Stimulated activated CD8-positive, alpha-beta memory T cell treated with anti-CD3 and anti-CD28 coated beads, Interleukin-7, amount 100 ng/mL, for 24 hours (primary cell): Measurements from ENCODE around the gene NRBF2.
"Not testable (repeated sequence)": the region's sequence is repeated elsewhere in the genome, so short reads cannot be mapped to it uniquely, and the experiment has no call there.

Experiments
- DNase-seq: peaks from one replicate; pipeline ENCODE4 v3.0.0-alpha.2; 2020; ENCODE audit warnings: low read depth

Gene NRBF2

DNA sequence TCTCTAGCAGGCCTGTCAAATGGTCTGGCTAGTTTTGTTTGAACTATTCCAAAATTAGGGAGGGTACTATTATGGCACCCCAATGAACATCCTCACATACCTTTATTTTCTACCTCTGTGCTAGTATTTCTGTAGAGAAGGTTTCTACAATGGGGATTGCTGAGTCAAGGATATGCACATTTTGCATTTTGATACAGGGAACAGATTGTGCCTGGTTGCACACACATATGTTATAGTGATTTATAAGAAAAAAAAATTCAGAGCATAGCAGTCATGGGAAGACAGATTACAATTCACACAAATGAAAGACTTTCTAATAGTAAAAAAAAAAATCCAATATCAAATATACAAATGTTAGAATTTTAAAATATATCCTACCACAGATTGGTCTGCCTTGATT lies 14.1 kb upstream of the NRBF2 start:
- DNase-seq = no peak

DNA sequence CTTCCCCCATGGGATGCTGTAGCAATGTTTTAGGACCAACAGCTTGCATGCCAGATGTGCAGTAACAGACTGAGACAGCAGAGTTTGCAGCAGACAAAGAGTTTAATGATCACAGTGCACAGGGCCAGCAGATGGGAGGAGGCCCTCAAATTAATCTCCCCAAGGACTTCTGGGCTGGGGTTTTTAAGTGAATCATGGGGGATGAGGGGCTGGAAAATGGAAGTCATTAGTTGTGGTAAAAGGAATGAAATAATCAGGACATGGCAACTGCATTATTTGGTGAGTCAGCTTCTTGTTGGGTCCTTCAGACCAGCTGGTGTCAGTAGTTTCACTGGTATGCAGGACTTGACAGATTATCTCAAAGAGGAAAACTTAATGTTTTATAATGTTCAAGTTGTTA lies 12.6 kb upstream of the NRBF2 start:
- DNase-seq = no peak

DNA sequence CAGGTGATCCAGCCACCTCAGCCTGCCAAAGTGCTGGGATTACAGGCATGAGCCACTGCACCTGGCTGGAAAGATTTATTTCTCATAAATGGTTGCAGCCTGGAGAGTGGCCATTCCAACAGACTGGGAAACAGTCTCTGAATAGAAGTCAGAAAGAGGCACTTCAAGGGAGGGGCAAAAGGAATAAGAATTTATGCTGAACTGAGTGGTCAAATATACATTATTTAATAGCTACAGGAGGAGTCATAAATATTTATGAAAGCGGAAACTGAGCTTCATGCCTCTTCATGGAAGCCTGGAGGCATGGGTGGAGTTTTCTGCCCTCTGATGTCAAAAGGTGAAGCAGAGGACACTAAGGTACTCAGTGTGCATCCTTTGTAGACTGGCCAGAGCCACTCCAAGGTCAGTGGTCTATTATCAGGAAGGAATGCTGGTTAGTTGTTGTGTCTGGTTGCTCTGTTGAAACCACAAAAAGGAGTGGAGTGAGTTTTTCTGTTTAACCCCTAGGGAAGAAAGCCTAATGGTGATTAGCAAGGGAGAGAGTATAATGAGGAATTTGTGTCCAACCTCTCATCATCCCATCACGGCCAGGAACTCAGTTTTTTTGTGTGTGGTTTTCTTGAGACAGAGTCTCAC lies 9.3 kb upstream of the NRBF2 start:
- no peak for DNase-seq

DNA sequence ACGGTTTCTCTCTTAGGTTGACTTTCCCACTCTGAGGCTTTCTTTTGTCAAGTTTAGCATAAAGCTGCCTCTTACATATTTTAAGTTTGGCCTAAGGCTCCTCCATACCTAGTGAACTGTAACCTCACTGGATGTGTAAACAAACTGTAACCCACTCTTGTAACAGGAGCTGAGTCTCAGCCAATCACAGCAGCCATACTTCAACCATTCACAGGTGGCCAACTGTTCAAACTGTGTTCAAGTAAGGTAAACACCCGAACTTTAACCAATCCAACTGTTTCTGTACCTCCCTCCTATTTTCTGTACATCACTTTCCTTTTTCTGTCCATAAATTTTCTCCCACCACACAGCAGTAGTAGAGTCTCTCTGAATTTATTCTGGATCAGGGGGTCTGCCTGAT lies 7.7 kb upstream of the NRBF2 start:
- DNase-seq = no peak

DNA sequence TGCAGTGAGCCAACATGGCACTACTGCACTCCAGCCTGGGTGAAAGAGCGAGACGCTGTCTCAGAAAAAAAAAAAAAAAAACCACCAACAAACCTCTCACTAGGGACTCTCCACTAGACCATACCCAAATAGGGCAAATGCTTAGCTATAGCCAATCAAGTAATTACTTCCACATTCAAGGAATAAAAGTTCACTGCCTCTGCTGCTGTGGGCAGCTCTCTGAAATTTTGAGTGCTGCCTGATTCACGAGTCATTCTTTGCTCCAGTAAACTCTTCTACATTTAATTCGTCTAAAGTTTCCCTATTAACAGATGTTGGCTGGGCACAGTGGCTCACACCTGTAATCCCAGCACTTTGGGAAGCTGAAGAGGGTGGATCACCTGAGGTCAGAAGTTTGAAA lies 4.7 kb upstream of the NRBF2 start:
- no peak for DNase-seq

DNA sequence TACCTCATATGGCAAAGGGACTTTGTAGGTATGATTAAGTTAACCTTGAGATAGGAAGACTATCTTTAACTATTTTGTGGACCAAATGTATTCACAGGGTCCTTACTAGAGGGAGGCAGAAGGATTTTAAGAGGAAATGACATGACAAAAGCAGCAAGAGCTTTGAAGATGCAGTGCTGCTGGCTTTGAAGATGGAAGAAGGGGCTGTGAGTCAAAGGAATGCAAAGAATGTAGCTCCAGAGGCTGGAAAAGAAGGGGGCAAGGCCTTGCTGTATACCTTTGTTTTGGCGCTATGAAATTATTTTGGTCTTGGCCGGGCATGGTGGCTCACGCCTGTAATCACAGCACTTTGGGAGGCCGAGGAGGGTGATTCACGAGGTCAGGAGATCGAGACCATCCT lies 3.2 kb upstream of the NRBF2 start:
- no peak for DNase-seq

DNA sequence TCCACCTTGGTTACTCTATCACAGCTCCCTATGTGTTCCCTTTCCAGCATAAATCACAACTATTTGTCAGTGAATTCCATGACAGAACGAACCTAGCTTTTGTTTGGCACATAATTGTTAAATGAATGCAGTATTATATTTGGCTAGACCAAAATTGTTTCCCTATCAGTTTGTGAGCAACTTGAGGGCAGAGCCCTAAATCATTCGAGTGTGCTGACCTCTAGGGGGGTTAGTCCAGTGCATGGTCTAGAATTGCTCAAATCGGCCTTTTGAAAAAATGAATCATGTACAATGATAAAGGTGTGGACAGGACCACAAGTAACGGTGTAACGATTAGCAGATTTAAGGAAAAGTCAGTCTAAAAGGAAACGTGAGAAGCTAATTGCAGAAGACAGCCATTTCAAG lies 475 bp upstream of the NRBF2 start:
- no peak for DNase-seq

DNA sequence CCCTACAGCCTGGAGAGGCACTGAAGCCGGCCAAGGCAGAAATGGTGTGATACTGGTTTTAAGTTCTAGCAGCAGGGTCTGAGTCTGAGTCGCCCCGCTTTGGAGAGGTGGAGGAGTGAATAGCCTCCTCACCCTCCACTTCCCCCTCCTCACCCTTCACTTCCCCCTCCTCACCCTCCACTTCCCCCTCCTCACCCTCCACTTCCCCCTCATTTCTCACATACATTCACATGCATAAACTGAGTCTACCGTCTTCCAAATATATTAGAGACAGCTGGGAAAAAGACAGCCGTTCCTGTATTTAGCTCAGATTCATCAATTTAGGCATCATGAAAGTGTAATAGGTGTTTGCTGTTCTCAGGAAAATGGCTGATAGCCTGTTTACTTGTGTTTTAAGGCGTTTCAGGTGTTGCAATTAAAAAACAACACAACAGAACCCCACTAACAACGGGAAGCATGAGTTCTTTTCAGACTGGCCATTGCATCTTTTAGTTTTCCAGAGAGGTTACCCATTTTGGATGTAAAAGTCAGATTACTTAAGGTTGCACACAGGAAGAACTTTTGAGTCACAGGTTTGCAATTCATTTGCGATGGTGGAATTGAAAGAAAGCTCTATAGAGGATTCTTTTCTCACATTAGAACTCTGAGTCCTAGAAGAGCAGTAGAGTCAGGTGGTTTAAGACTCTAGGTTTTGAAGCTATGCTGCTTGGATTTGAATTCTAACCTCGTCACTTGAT lies 861 bp downstream of the NRBF2 start:
- DNase-seq = no peak

DNA sequence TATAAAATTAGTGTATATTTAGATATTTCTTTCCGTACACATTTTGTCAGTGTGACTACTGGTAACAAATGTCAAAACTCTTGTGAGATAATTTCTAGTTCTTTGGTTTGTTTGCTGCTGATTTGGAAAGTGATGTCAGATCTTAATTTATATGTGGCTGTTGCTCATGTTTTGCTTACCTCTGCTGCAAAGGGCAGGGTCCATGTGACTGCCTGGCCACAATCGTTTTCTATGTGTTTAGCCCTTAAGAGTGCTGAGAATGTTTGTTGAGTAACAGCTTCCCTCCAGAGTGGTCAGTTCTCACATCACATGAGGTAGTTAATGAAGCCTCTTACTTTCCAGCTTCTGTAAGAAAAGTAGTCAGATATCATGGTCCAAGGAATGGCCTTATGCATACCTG lies 4.2 kb downstream of the NRBF2 start:
- DNase-seq = no peak

DNA sequence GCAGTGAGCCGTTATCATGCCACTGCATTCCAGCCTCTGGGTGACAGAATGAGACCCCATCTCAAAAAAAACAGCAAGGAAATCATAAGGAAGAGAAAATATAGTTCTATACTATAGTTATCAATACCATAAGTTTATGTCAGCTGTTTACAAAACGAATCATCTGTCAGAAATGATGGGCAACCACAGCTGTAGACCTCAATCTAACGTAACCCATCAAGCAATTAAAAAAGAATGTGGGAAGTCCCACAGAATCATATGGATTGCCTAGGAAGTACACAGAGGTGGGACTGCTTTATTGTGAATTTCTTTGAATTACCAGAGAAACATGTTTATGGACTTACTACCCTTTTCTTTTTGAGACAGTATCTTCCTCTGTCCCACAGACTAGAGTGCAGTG lies 6.9 kb downstream of the NRBF2 start:
- DNase-seq = no peak

DNA sequence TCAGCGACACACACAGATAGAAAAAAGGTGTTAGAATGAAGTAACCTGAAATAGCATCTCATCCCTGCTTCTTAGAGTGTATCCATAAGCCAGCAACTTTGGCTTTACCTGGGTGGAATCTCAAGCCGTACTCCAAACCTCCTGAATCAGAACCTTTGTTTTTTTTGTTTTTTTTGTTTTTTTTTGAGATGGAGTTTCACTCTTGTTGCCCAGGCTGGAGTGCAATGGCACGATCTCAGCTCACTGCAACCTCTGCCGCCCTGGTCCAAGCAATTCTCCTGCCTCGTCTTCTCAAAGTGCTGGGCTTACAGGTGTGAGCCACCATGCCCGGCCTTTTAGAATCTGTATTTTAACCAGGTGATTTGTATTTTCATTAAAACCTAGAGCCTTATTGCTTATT lies 9.0 kb downstream of the NRBF2 start:
- no peak for DNase-seq

DNA sequence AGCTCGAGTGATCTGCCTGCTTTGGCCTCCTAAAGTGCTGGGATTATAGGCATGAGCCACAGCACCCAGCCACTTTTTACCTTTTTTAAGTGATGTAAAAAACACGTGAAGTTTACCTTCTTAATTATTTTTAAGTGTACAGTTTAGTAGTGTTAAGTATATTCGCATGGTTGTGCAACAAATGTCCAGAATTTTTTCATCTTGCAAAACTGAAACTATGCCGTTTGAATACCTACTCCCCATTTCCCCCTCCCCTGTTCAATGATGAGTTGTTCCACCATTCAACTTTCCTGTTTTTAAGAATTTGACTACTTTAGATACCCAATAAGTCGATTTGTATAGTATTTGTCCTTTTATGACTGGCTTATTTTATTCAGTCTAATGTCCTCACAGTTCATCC lies 10.9 kb downstream of the NRBF2 start:
- no peak for DNase-seq

DNA sequence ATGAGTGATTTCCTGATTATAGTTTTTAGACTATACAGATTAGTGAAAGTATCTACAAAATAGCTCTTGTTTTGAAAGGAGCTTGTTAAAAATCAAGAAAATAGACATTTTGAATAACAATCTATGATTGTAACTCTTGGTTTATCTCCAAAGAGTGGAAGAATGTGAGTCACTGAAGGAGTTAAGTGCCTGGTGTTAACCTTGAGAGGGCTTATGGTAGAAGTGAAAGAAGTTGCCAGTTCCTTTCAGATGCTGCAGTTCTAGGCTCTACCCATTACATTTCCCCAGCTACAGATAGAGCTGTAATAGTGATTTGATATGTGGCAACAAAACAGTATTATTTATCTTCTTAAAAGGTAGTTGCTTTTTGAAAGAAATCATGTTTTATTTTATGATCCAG lies 12.7 kb downstream of the NRBF2 start:
- no peak for DNase-seq

DNA sequence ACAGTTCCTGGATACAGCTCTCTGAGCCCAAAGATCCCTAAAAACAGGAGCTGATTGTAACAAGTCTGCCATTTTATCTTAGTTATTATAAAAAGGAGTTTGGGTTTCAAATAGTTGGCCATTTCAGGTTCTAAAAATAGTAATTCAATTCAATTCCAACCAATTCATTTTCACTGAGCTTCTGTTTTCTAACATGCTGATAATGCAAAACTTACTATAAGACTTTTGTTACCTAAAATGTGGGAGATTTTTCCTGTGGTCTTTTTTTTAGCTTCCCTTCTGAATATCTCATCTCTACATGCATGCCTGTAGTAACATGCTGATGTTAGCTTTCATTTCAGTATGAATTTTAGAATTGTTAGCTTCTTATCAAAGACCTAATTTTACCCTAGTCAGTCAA lies 13.4 kb downstream of the NRBF2 start:
- DNase-seq = no peak

DNA sequence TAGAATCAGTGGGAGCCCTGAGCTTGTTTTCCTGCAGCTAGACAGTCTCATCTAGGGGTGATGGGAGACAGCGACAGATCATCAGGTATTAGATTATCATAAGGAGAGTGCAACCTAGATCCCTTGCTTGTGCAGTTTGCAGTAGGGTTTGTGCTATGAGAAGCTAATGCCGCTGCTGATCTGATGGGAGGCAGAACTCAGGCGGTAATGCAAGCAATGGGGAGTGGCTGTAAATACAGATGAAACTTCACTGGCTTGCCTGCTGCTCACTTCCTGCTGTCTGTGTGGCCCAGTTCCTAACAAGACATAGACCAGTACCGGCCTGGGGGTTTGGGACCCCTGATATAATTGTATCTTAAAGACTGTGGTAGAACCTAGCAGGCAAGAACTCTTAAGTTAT lies 17.6 kb downstream of the NRBF2 start:
- no peak for DNase-seq

DNA sequence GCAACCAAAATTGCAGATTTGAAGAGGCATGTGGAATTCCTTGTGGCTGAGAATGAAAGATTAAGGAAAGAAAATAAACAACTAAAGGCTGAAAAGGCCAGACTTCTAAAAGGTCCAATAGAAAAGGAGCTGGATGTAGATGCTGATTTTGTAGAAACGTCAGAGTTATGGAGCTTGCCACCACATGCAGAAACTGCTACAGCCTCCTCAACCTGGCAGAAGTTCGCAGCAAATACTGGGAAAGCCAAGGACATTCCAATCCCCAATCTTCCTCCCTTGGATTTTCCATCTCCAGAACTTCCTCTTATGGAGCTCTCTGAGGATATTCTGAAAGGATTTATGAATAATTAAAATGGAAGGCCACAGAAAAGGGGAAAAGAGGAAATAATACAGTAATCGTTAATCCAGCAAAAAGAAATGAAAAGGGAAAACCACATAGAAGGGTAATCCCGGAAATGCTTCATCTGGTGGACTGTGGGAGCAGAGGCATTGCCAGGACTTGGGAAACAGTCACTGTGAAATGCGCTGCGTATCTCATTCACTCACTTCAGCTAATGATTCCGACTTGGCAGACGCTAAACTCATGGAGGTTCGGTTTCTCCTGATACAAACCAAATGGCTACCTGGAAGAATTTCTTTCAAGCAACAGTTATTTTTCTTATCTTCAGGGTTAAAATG lies 20.9 kb downstream of the NRBF2 start:
- DNase-seq = not testable (repeated sequence)

DNA sequence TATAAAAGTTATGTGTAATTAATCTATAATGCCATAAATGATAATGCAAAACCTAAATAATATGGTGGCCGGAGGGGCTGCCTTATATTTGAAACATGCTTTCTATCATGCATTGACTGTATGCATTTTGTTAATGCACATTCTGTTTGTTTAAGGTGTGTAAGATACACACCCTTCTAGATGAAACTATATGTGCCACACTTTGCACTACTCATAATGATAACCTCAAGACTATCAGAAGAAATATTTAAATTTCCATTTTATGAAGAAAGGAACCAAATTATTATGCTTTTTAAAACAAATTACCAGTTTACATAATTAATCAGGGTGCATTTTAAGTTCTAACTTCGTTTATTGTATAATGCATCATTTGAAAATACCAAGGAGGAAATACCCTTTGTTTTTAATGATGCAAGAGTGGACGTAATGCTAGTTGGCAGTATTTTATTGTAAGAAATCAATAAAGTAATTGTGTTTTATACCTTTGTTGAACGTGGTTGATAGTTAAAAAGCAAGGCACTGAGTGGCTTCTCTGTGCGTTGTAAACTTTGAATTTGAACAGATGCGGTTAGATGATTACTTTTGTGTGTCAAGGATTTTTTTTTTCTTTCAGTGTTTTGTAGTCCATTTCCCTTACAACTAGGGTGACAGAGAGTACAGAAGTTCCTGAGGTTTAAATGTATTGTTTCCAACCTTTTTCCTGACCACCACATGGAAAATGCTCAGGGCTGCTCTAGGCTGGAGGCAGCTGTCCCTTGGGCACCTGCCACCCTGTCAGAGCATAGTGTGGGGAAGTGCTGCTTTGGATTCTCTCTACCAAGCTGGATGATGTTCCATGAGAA lies 21.6 kb downstream of the NRBF2 start:
- DNase-seq = no peak

DNA sequence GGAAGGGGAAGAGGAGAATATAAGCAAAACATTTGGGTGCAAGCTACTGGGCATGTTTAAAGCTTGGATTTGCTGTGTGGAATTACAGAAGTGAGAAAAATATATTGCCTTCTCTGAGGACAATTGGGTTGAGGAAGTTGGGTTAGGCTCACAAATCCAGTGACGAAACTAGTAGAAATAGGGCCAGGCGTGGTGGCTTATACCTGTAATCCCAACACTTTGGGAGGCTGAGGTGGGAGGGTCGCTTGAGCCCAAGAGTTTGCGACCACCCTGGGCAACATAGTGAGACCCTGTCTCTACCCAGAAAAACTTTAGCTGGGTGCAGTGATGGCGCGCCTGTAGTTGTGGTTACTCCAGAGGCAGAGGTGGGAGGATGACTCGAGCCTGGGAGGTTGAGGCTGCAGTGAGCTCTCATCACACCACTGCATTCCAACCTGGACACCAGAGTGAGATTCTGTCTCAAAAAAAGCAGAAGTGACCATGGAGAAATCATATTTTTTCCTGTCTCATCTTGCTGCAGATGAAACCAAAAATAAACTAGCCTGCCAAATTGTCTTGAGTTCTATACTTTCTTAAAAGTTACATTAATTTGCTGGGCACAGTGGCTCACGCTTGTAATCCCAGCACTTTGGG lies 22.4 kb downstream of the NRBF2 start:
- no peak for DNase-seq

DNA sequence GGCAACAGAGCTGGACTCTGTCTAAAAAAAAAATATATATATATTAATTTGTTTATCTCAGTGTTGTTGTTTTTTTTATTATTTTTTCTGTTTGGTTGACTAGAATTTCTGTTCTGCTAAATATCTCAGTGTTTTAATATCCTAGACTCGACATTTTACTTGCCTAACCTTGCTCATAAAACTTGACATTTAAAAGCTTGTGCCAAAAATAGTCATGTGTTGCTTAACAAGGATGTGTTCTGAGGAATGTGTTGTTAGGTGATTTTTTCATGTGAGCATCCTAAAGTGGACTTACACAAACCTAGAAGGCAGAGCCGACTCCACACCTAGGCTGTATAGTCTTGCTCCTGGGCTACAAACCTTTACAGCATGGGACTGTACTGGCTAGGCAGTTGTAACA lies 23.1 kb downstream of the NRBF2 start:
- no peak for DNase-seq

DNA sequence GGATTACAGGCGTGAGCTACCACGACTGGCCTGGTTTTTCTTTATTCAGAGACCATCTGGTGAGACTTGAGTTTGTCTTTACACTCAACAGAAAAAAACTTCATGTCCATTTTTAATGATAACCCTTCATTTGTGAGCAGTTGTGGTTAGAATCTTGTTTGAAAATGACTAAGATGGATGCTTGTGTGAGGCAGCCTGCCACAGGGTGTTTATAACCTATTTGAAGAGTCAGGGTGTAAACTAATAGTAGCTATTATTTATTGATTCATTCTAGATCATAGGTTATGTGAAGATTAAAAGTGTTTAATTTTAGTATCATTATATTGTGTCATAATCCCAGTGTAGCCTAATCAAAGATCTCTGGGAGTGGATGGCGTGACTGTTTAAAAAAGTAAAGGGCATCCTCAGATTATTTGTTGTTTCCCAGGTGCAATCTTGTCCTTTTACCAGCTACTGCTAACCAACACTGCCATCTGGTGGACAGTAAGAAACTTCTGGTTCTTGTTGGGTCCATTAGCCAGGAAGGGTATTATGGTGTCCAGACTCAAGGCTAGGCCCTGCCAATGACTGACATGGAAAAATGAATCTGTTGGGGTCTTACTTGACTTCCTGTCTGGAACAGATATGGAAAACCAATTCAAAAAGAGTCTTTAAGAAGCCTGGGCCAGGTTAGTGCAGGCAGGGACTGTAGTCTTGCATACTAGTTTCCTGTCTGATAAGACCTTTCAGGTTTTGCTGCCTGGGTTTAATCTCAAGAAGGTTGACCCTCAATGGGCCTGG lies 24.9 kb downstream of the NRBF2 start:
- DNase-seq = no peak

DNA sequence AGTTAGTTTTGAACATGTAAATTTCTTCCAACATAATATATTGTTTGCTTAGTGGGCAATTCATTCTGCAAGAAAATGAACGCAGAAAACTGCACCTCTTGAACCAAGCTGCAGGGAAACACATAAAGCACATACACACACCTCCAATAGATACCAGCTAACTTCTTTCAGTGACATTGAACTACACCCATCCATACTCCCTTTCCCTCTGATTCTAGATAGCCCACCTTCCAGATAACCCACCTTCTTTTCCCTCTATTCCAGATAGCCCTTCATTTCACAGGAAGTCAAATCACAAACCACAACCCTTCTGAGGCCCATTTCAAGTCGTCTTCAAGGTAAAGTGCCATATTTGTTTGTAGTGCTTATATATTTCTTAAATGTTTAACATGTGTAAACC lies 28.5 kb downstream of the NRBF2 start:
- DNase-seq = no peak
